ENCODE results near the gene HRH3.
A peak's percentile ranks its signal among the peaks of the same experiment; 100 is the strongest.

HRH3 gene

GRCh38 chr20:62186887-62187866 is 32.9 kb downstream of the HRH3 start:
- H3K4me3 ChIP-seq (ENCODE audit: low read depth, low read length), result no peak overlapping the region
- H3K9ac ChIP-seq (ENCODE audit: low read depth, low read length), result no peak overlapping the region
- peaks cover 3% of the 10 kb centered on the region for H3K36me3 ChIP-seq (ENCODE audit: control insufficient read depth, insufficient read depth, low read length)
- peaks cover 2% of the 10 kb centered on the region for H3K4me1 ChIP-seq (ENCODE audit: control insufficient read depth, insufficient read depth, low read length)
- H3K27me3 ChIP-seq (ENCODE audit: control insufficient read depth, insufficient read depth, low read length), result no peaks in the 10 kb centered on the region
- no peaks in the 10 kb centered on the region for H3K9me3 ChIP-seq (ENCODE audit: control insufficient read depth, insufficient read depth, low read length)

GRCh38 chr20:62186096-62186426 is 34.0 kb downstream of the HRH3 start:
- Histone ChIP-seq H3K27me3 (ENCODE audit: control insufficient read depth, insufficient read depth, low read length) (no peaks in the 10 kb centered on the region), H3K9ac (ENCODE audit: low read depth, low read length) (no peak overlapping the region), H3K9me3 (ENCODE audit: control insufficient read depth, insufficient read depth, low read length) (no peaks in the 10 kb centered on the region), H3K4me3 (ENCODE audit: low read depth, low read length) (no peak overlapping the region), H3K4me1 (ENCODE audit: control insufficient read depth, insufficient read depth, low read length) (peaks cover 2% of the 10 kb centered on the region), H3K36me3 (ENCODE audit: control insufficient read depth, insufficient read depth, low read length) (no peaks in the 10 kb centered on the region)

DNA sequence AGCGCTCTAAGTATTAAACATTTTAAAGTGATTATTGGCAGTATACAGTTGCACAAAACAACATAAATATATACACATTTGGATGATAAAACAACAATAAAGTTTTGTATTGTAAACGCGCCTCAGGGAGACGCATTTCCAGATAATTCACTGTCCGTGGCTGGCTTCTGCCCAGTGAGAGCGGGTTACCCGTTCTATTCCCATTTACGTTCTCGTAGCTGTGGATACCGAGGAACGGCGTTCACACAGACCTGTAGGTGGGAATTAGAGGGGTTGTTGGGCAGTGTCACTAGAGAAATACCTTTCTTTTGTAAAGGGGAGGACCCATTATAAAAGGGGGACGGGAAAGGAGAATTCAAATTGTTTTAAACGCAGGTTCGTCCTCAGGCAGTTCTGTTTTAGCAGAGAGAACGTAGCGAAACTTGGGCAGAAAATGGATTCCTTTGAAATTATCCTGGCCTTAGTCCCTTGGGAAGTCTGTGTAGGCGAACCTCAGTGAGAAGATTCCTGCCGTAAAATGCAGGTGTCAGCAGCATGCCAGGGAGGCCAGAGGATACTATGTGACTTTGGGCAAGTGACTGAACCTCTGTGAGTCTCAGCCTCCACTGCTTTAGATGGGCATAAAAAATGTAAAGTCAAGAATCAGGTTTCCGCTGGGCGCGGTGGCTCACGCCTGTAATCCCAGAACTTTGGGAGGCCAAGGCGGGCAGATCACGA is 36.5 kb downstream of the HRH3 start:
- Histone ChIP-seq H3K4me1 (ENCODE audit: control insufficient read depth, insufficient read depth, low read length) (peaks cover 2% of the 10 kb centered on the region), H3K9ac (ENCODE audit: low read depth, low read length) (peak overlapping the region; percentile 72), H3K4me3 (ENCODE audit: low read depth, low read length) (peak overlapping the region; percentile 90), H3K9me3 (ENCODE audit: control insufficient read depth, insufficient read depth, low read length) (no peaks in the 10 kb centered on the region), H3K36me3 (ENCODE audit: control insufficient read depth, insufficient read depth, low read length) (peaks cover 8% of the 10 kb centered on the region), H3K27me3 (ENCODE audit: control insufficient read depth, insufficient read depth, low read length) (no peaks in the 10 kb centered on the region)

- peaks cover 2% of the 10 kb centered on the region for H3K4me1 ChIP-seq (ENCODE audit: control insufficient read depth, insufficient read depth, low read length)
- H3K9ac ChIP-seq (ENCODE audit: low read depth, low read length), result peak within 1 kb of the TSS; percentile 97
- peaks cover 10% of the 10 kb centered on the region for H3K36me3 ChIP-seq (ENCODE audit: control insufficient read depth, insufficient read depth, low read length)
- H3K9me3 ChIP-seq (ENCODE audit: control insufficient read depth, insufficient read depth, low read length), result no peaks in the 10 kb centered on the region
- H3K4me3 ChIP-seq (ENCODE audit: low read depth, low read length), result peak within 1 kb of the TSS; percentile 90
- H3K27me3 ChIP-seq (ENCODE audit: control insufficient read depth, insufficient read depth, low read length), result no peaks in the 10 kb centered on the region
Measured at GRCh38 chr20:62182469-62183425, 37.3 kb downstream of the HRH3 start, which contains the start of gene MTG2. Gene MTG2 (plus strand): TSS chr20:62183028. CDS start chr20:62193421, 10,393 bp downstream.

DNA sequence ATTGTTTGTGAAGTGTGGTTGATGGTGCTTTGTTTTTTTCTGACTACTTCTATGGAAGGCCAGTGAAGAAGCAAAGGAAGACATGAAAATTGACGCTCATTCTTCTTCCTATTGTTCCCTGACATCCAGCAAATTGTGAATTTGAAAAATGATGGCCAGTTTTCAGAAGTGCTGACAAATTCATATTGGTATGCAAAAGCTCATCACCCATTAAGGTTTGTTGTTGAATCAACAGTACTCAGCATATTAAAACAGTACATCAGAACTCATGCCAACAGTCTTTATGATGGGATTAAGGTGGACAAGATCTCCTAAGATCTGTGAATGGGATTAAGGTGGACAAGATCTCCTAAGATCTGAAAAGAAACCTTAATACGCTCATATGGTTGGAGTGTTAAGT is 38.3 kb downstream of the HRH3 start:
- Histone ChIP-seq H3K9ac (ENCODE audit: low read depth, low read length) (no peak overlapping the region), H3K4me3 (ENCODE audit: low read depth, low read length) (peak overlapping the region; percentile 77), H3K4me1 (ENCODE audit: control insufficient read depth, insufficient read depth, low read length) (peaks cover 2% of the 10 kb centered on the region), H3K36me3 (ENCODE audit: control insufficient read depth, insufficient read depth, low read length) (peaks cover 10% of the 10 kb centered on the region), H3K27me3 (ENCODE audit: control insufficient read depth, insufficient read depth, low read length) (no peaks in the 10 kb centered on the region), H3K9me3 (ENCODE audit: control insufficient read depth, insufficient read depth, low read length) (no peaks in the 10 kb centered on the region)

DNA sequence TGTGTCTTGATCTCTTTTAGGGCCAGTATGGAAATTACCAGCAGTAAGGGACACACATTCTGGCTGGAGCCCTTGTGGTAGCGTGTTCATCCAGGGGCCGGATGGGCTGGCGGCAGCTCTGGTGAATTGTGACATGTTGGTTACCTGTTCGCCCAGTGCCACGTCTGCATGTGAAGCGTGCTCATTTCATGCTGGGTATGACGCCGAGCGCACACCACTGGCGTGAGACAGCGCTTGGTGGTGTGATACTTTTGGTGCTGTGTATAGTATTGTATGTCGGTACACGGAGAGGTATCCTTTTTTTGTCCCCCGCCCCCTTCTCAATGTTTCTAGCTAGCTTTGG is 40.9 kb downstream of the HRH3 start:
- no peaks in the 10 kb centered on the region for H3K9me3 ChIP-seq (ENCODE audit: control insufficient read depth, insufficient read depth, low read length)
- H3K36me3 ChIP-seq (ENCODE audit: control insufficient read depth, insufficient read depth, low read length), result peaks cover 15% of the 10 kb centered on the region
- no peaks in the 10 kb centered on the region for H3K27me3 ChIP-seq (ENCODE audit: control insufficient read depth, insufficient read depth, low read length)
- peaks cover 2% of the 10 kb centered on the region for H3K4me1 ChIP-seq (ENCODE audit: control insufficient read depth, insufficient read depth, low read length)
- no peak overlapping the region for H3K9ac ChIP-seq (ENCODE audit: low read depth, low read length)
- H3K4me3 ChIP-seq (ENCODE audit: low read depth, low read length), result no peak overlapping the region

GRCh38 chr20:62178316-62179161 is 41.5 kb downstream of the HRH3 start:
- Histone ChIP-seq H3K9ac (ENCODE audit: low read depth, low read length) (no peak overlapping the region), H3K4me3 (ENCODE audit: low read depth, low read length) (no peak overlapping the region), H3K4me1 (ENCODE audit: control insufficient read depth, insufficient read depth, low read length) (peaks cover 1% of the 10 kb centered on the region), H3K9me3 (ENCODE audit: control insufficient read depth, insufficient read depth, low read length) (no peaks in the 10 kb centered on the region), H3K36me3 (ENCODE audit: control insufficient read depth, insufficient read depth, low read length) (peaks cover 18% of the 10 kb centered on the region), H3K27me3 (ENCODE audit: control insufficient read depth, insufficient read depth, low read length) (no peaks in the 10 kb centered on the region)

DNA sequence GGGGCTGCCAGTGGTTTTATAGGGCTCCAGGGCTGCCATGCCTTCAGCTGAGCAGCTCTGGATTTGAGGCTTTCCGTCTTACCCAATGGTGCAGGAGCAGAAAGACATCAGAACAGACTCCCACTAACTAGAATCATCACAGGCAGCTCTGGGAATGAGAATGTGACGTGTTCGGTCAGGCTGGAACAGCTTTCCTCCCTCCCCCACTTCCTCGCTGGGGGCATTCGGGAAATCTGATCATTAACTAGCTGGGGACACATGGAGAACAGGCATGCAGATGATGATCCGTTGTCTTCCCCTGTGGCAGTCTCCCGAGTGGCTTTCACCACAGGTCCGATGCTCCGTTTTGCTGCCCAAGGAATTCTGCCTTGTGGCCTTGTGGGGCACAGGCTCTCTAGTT is 42.8 kb downstream of the HRH3 start:
- no peaks in the 10 kb centered on the region for H3K4me1 ChIP-seq (ENCODE audit: control insufficient read depth, insufficient read depth, low read length)
- peaks cover 20% of the 10 kb centered on the region for H3K36me3 ChIP-seq (ENCODE audit: control insufficient read depth, insufficient read depth, low read length)
- H3K9ac ChIP-seq (ENCODE audit: low read depth, low read length), result no peak overlapping the region
- H3K27me3 ChIP-seq (ENCODE audit: control insufficient read depth, insufficient read depth, low read length), result no peaks in the 10 kb centered on the region
- H3K9me3 ChIP-seq (ENCODE audit: control insufficient read depth, insufficient read depth, low read length), result no peaks in the 10 kb centered on the region
- no peak overlapping the region for H3K4me3 ChIP-seq (ENCODE audit: low read depth, low read length)

DNA sequence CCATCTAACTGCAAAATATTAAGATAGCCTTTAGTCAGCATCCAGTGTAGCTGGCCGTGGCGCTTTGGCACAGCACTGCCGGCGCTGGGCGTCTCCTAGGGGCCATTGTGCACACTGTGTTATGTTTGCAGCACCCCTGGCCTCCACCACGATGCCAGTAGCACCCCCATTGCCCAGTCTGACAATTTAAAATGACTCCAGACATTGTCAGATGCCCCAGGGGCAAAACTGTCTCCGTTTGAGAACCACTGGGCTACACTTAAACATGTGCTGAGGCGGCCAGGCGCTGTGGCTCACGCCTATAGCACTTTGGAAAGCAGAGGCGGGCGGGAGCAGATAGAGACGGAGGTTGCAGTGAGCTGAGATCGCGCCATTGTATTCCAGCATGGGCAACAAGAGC is 43.2 kb downstream of the HRH3 start:
- H3K4me1 ChIP-seq (ENCODE audit: control insufficient read depth, insufficient read depth, low read length), result no peaks in the 10 kb centered on the region
- no peak overlapping the region for H3K4me3 ChIP-seq (ENCODE audit: low read depth, low read length)
- peaks cover 20% of the 10 kb centered on the region for H3K36me3 ChIP-seq (ENCODE audit: control insufficient read depth, insufficient read depth, low read length)
- H3K9me3 ChIP-seq (ENCODE audit: control insufficient read depth, insufficient read depth, low read length), result no peaks in the 10 kb centered on the region
- H3K9ac ChIP-seq (ENCODE audit: low read depth, low read length), result no peak overlapping the region
- no peaks in the 10 kb centered on the region for H3K27me3 ChIP-seq (ENCODE audit: control insufficient read depth, insufficient read depth, low read length)

DNA sequence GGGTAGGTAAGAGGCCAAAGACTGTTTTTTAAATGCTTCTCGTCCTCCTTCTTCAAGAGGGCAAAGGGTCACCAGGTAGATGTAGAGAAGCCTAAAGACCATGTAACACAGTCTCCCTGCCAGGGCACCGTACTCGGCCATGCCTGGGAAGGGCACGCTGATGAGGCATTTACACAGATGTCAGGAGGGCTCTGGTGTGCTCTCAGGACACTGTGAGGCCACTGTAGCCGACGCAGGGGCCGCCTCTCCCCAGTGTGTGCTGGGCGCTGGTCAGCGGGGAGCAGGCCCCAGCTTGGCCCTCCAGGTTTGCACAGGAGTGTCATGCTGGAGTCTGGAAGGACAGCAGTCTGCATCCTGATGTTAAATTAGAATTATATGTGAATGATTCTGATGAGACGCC is 44.4 kb downstream of the HRH3 start:
- H3K27me3 ChIP-seq (ENCODE audit: control insufficient read depth, insufficient read depth, low read length), result no peaks in the 10 kb centered on the region
- no peak overlapping the region for H3K4me3 ChIP-seq (ENCODE audit: low read depth, low read length)
- no peak overlapping the region for H3K9ac ChIP-seq (ENCODE audit: low read depth, low read length)
- no peaks in the 10 kb centered on the region for H3K4me1 ChIP-seq (ENCODE audit: control insufficient read depth, insufficient read depth, low read length)
- H3K36me3 ChIP-seq (ENCODE audit: control insufficient read depth, insufficient read depth, low read length), result peaks cover 20% of the 10 kb centered on the region
- no peaks in the 10 kb centered on the region for H3K9me3 ChIP-seq (ENCODE audit: control insufficient read depth, insufficient read depth, low read length)
